ENCODE measurements around the gene SPATA13. TPM values are rescaled to one million over a fixed set of nuclear protein-coding genes. Genes with fewer than 3 reads are reported as not detected.

Gene SPATA13
- total and polyA plus RNA-seq, 2 experiments from 2014 or later, result 12.4 to 19.4 TPM

DNA sequence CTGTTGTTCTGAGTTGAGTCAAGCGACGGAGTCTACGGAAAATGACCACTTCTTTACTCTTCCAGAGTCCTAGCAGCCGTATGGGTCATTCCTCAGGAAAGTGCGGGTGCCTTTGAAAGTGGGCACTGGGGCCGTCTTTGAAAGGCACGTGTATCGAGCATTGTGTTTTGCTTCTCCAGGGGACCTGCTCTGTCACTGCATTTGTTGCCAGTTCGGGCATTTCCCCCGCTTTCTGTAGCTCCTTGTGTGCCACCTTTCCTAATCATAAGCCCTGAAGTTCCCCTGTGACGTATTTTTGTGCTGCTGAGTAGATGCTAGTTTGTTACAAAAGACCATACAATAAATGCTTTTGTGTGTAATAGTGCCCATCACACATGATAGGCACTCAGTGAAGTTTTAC is 24.4 kb downstream of the SPATA13 start:
- H3K27me3 ChIP-seq, result no peaks in the 10 kb centered on the region
- no peak for DNase-seq (ENCODE audit: low spot score)
- H4K20me1 ChIP-seq (ENCODE audit: insufficient read depth, poor library complexity, severe bottlenecking), result no peaks in the 10 kb centered on the region
- no peak overlapping the region for H3K4me3 ChIP-seq
- peak overlapping the region; percentile 65 for H3K4me2 ChIP-seq
- H3K27ac ChIP-seq, result peak overlapping the region; percentile 94
- WGBS (ENCODE audit: low lambda C conversion rate, missing lambda C conversion rate), result 70% methylated on average over 11 of the region's 11 CpGs
- peaks cover 28% of the 10 kb centered on the region for H3K4me1 ChIP-seq (ENCODE audit: insufficient read depth)
- peaks cover 18% of the 10 kb centered on the region for H3K79me2 ChIP-seq
- H2AFZ ChIP-seq, result no peak overlapping the region
- H3K9me2 ChIP-seq (replicated peaks; ENCODE audit: insufficient read depth), result no peaks in the 10 kb centered on the region
- no peaks in the 10 kb centered on the region for H3K36me3 ChIP-seq (replicated peaks; ENCODE audit: insufficient read depth, low read depth)
- H3K9me3 ChIP-seq (ENCODE audit: low read depth), result no peaks in the 10 kb centered on the region
- TF ChIP-seq CTCF (IDR thresholded peaks at IDR 0.05; ENCODE audit: poor library complexity) (no peak), EZH2 (IDR thresholded peaks at IDR 0.05; ENCODE audit: borderline replicate concordance) (no peak), EZH2phosphoT487 (IDR thresholded peaks at IDR 0.05; ENCODE audit: low read depth, severe bottlenecking, unreplicated experiment) (no peak)

DNA sequence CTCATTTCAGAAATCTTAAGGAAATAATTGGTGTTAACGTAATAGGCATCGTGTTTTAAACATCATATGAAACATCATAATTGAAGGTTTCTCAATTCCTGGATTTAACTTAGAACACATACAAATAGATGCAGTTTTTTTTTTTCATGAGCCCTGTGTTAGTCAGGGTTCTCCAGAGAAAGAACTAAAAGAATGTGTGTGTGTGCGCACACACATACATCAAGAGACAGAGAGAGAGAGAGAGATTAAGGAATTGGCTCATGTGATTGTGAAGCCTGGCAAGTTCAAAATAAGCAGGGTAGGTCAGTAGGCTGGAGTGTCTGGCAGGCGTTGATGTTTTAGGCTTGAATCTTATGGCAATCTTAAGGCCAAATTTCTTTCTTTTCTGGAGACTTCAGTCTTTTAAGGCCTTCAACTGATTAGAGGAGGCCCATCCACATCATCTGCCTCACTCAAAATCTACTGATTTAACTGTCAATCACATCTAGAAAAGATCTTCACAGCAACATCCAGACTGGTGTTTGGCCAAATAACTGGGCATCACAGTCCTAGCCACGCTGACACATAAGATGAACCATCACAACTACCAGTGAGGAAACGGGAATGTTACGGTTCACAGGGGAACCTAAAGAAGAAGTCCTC is 25.2 kb downstream of the SPATA13 start:
- no peaks in the 10 kb centered on the region for H3K9me3 ChIP-seq (ENCODE audit: low read depth)
- no peak overlapping the region for H2AFZ ChIP-seq
- no peaks in the 10 kb centered on the region for H4K20me1 ChIP-seq (ENCODE audit: insufficient read depth, poor library complexity, severe bottlenecking)
- H3K27ac ChIP-seq, result peak overlapping the region; percentile 94
- WGBS (ENCODE audit: low lambda C conversion rate, missing lambda C conversion rate), result 92% methylated on average over 7 of the region's 7 CpGs
- H3K4me1 ChIP-seq (ENCODE audit: insufficient read depth), result peaks cover 28% of the 10 kb centered on the region
- no peak for DNase-seq (ENCODE audit: low spot score)
- no peaks in the 10 kb centered on the region for H3K36me3 ChIP-seq (replicated peaks; ENCODE audit: insufficient read depth, low read depth)
- H3K4me2 ChIP-seq, result no peak overlapping the region
- no peak overlapping the region for H3K4me3 ChIP-seq
- H3K27me3 ChIP-seq, result no peaks in the 10 kb centered on the region
- peaks cover 13% of the 10 kb centered on the region for H3K79me2 ChIP-seq
- H3K9me2 ChIP-seq (replicated peaks; ENCODE audit: insufficient read depth), result no peaks in the 10 kb centered on the region
- no peak for TF ChIP-seq EZH2phosphoT487 (IDR thresholded peaks at IDR 0.05; ENCODE audit: low read depth, severe bottlenecking, unreplicated experiment)
- no peak for TF ChIP-seq EZH2 (IDR thresholded peaks at IDR 0.05; ENCODE audit: borderline replicate concordance)
- TF ChIP-seq CTCF (IDR thresholded peaks at IDR 0.05; ENCODE audit: poor library complexity), result no peak

GRCh38 chr13:24187185-24187584 is 26.7 kb downstream of the SPATA13 start:
- Histone ChIP-seq H3K27ac (peak overlapping the region; percentile 94), H3K4me3 (no peak overlapping the region), H3K4me1 (ENCODE audit: insufficient read depth) (peaks cover 26% of the 10 kb centered on the region), H4K20me1 (ENCODE audit: insufficient read depth, poor library complexity, severe bottlenecking) (no peaks in the 10 kb centered on the region), H3K27me3 (no peaks in the 10 kb centered on the region), H3K79me2 (peaks cover 7% of the 10 kb centered on the region), H3K9me3 (ENCODE audit: low read depth) (no peaks in the 10 kb centered on the region), H3K4me2 (no peak overlapping the region), H2AFZ (no peak overlapping the region), H3K36me3 (replicated peaks; ENCODE audit: insufficient read depth, low read depth) (no peaks in the 10 kb centered on the region), H3K9me2 (replicated peaks; ENCODE audit: insufficient read depth) (no peaks in the 10 kb centered on the region)
- WGBS (ENCODE audit: low lambda C conversion rate, missing lambda C conversion rate), result 80% methylated on average over 7 of the region's 7 CpGs
- peak; percentile 22 for DNase-seq (ENCODE audit: low spot score)
- TF ChIP-seq EZH2phosphoT487 (IDR thresholded peaks at IDR 0.05; ENCODE audit: low read depth, severe bottlenecking, unreplicated experiment), result no peak
- no peak for TF ChIP-seq EZH2 (IDR thresholded peaks at IDR 0.05; ENCODE audit: borderline replicate concordance)
- no peak for TF ChIP-seq CTCF (IDR thresholded peaks at IDR 0.05; ENCODE audit: poor library complexity)
